Measurements from ENCODE around the gene ZNF444.
"Not testable (repeated sequence)": the region's sequence is repeated elsewhere in the genome, so short reads cannot be mapped to it uniquely, and the experiment has no call there.

The ZNF444 gene

DNA sequence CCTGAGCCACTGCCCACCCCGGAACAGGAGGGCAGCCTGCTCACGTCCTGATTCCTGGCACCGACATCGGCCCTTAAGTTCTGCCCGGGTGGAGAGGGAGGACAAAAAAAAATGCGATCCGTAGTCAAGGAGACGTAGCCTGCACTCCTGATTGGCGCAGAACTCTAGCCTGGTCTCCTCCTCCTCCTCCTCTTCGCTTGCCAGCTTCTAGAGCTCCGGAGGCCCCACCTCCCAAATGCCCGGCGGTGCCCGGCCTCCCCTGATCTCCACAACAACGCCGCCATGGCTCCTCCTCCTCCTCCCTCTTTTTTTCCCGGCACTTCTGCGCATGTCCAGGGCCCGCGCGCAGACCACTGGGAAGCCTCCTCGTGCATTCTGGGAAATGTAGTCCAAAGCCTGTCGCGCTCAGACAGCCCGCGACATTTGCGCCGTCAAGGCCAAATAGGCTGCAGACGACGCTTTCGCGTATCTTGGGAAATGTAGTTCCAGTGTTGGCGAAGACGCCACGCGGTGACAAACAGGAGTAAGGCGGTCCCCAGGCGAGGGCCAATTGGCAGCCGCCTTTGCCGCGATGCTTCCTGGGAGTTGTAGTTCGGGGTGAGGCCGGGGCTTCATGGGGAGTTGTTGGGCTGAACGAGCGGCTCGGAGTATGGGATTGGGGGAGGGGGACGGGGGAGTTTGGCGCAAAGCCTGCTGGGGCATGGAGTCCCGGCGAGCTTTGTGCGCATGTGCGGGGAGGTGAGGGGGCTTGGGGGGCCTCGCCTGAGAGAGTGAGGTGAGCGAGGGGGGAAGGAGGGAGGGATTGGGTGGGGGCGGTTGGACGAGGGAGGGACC, at the start of gene ZNF444:
Gene ZNF444 (plus strand): TSS at position 705 of the 834 bp plus-strand sequence. CDS start 5,625 bp downstream, outside the sequence.
- DNase-seq: peak; percentile 99

DNA sequence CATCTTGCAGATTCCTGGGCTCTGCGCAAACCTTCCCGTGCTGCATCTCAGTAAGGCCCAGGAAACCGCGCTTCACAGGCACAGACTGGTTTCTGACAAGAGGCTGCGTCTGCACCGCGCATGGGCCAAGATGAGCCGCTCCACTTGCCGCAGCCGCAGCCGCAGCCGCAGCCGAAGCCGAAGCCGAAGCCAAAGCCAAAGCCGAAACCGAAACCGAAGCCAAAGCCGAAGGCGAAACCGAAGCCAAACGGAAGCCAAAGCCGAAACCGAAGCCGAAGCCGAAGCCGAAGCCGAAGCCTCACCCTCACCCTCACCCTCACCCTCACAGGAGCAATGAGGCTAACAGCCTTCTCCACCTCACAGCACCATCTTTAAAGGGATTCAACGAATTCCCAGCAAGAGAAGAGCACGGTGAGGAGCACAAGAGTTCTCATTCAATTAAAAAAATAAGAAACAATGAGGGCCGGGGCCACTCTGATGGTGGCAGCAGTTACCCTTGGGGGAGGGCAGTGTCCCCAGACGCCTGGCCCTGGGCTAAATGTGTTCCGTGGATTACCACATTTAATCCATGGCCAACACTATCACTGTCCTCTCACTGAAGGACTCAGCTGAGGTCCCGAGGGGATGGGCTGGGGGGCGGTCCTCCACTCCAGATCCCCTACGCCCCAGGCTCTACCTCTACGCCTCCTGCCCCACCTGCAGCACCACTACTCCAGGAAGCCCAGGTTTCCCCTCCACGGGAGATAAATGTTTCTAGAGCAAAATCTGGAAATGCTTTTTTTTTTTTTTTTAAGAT, 49.1 kb upstream of the ZNF444 start:
- no peak for DNase-seq

DNA sequence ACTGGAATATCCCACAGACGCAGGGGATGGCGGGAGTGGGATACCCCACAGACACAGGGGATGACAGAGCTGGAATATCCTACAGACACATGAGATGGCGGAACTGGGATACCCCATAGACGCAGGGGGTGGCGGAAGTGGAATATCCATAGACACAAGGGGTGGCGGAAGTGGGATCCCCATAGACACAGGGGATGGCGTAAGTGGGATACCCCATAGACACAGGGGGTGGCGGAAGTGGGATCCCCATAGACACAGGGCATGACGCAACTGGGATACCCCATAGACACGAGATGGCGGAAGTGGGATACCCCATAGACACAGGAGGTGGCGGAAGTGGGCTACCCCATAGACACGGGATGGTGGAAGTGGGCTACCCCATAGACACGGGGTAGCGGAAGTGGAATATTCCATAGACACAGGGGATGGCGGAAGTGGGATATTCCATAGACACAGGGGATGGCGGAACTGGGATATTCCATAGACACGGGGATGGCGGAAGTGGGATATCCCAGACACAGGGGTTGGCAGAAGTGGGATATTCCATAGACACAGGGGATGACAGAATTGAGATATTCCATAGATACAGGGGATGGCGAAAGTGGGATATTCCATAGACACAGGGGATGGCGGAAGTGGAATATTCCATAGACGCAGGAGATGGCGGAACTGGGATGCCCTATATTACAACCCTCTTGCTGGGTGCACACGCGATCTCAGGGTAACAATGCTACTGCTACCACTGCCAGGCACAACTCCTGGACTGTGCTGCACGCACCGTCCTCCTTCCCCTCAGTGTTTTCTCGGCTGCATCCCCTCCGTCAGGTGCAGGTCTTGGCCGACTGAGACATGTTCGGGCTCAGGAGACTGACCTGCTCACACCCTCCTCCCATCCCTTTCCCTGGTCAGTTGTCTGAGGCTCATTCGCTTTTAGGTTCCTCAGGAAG, 48.1 kb upstream of the ZNF444 start:
- no peak for DNase-seq

DNA sequence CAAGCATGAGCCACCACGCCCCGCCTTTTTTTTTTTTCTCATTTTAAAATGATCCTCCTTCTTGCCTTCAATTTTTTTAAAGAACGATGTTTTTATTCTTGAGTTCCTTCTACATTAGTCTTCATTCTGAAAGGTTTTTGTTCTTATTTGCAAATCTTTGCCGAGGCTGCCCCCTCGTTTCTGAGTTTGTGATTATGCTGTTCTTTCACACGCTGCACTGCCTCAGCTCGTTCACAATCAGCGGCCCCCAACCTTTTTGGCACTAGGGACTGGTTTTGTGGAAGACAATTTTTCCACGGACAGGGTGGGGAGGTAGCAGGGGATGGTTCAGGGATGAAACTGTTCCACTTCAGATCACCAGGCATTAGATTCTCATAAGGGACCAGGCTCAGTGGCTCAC, 46.6 kb upstream of the ZNF444 start:
- no peak for DNase-seq

- DNase-seq: no peak
Measured at GRCh38 chr19:56096665-56097064, 44.4 kb upstream of the ZNF444 start.

GRCh38 chr19:56097306-56097705, 43.8 kb upstream of the ZNF444 start:
- DNase-seq: no peak

GRCh38 chr19:56097776-56098175, 43.3 kb upstream of the ZNF444 start:
- DNase-seq: no peak

- not testable (repeated sequence) for DNase-seq
Measured at GRCh38 chr19:56098237-56098636, 42.9 kb upstream of the ZNF444 start.

DNA sequence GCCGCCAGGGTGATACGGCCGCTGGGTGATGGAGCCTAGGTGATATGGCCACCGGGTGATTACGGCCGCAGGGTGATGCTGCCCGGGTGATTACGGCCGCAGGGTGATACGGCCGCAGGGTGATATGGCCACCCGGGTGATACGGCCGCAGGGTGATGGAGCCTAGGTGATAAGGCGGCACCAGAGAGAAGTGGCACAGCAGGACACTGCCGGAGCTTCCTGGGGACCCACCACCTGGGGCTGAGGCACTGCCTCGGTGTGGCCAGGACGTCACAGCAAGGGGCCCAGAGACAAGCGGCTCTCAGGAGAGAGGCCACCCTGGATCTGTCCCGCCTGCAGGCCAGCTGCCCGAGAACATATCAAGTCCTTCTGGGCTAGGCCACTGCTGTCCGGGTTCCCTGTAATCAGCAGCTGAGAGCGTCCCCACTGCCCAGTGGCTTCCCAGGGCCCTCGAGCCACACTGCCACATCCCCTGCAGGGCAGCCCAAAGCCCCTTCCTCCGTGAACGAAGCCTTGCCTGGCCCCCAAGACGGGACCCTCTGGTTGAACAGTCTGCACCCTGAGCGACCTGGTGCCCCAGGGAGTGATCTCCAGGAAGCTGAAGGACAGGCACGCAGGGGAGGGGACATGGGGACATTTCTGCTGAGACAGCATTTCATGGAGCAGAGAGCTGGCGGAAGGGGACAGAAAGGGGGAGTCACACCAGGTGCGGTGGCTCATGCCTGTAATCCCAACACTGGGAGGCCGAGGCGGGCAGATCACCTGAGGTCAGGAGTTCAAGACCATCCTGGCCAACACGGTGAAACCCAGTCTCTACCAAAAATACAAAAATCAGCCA, 42.1 kb upstream of the ZNF444 start:
- no peak for DNase-seq

DNA sequence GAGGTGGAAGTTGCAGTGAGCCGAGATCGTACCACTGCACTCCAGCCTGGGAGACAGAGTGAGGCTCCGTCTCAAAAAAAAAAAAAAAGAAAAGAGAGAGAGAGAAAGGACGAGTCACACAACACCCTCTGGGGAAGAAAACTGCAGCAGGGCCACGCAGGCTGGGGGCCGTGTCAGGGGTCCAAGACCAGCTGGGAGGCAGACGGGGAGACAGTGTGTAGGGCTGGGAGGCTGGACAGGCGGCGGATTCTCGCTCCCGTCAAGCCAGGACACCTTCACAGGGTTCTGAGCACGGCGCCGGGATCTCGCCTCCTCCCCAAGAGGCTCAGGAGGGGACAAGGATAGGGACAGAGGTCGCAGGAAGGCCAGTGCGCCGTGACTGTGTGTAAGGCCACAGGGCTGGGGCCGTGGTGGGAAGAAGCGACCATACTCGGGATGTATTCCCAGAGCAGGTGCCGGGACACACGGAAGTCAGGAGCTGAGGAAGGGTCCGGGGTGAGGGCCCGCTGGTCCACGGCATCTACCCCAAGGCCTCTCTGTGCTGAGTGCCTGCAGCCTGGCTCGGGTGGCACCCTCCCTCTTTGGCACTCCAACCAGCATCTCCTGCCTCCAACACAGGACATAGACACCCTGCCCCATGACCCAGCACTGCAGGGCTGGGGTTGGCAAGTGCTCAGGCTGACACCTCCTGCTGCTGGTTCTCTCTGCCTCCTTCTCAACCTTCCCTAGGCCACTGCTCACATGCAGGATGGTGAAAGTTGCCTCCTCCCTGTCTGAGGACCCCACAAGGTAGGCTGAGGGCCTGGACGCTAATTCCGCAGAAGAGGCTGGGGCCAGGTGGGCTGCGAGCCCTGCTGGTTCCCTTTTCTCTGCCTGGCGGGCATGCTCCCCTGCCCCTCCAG, 41.2 kb upstream of the ZNF444 start:
- no peak for DNase-seq

DNA sequence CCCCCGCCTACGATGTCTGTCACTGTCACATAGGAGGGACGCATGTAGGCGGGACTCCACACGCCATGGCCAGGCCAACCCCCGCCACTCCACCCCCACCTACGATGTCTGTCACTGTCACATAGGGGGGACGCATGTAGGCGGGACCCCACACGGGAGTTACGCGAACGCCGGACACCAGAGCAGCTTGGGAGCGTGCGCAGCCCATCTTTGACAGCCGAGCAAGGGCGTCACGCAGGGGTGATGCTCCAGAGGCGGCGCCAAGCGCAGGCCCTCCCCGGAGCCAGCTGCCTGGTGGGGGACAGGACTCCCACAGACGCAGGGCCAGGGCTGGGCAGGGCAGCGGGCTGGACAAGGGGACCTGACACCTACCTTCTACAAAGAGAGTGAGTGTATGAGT, 40.0 kb upstream of the ZNF444 start:
- DNase-seq: no peak

- no peak for DNase-seq
Measured at GRCh38 chr19:56101746-56102535, 39.1 kb upstream of the ZNF444 start.

DNA sequence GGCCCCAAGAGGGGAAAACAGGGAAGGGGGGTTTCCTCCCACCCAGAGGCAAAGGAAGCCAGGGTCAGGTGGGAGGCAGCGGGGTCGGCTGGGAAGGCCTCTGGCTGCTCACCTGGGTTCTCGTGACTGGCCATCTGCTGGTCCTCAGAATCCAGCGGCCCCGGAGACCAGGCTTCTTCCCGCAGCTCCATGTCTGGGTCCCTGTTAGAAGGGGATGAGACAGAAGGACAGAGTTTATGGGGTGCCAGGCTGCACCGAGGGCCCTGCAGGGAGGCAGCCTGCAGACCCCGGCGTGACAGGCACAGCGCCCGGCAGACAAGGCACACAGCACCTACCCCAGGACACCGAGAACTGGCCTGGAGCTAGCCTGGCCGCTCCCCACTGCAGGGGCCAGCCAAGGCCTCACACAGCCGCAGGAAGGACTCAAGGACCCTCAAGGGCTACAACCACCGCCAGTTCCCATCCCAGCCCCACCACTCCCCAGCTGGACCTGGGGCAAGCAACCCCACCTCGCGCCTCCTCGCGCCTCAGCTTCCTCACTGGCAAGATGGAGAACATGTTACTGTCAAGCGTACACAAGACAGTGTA, 38.0 kb upstream of the ZNF444 start:
- no peak for DNase-seq

- no peak for DNase-seq
Measured at GRCh38 chr19:56104423-56104822, 36.7 kb upstream of the ZNF444 start.

GRCh38 chr19:56105090-56105701, 35.9 kb upstream of the ZNF444 start:
- peak; percentile 66 for DNase-seq

DNA sequence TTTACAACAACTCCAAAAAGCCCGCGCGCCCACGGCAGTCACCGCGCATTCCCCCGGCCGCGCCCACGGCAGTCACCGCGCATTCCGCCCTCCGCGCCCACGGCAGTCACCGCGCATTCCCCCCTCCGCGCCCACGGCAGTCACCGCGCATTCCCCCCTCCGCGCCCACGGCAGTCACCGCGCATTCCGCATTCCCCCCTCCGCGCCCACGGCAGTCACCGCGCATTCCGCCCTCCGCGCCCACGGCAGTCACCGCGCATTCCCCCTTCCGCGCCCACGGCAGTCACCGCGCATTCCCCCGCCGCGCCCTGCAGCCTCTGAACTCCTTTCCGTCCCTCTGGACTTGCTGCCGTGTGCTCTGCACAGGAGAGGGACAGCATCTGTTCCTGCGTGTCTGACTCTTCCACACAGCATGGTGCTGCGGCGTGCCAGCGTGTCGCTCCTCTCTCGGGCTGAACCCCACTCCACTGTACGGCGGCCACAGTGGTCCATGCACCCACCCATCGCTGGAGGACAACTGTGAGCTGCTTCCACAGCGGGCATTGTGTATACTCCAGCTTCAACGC, 35.2 kb upstream of the ZNF444 start:
- not testable (repeated sequence) for DNase-seq

- no peak for DNase-seq
Measured at GRCh38 chr19:56106397-56106849, 34.7 kb upstream of the ZNF444 start.

DNA sequence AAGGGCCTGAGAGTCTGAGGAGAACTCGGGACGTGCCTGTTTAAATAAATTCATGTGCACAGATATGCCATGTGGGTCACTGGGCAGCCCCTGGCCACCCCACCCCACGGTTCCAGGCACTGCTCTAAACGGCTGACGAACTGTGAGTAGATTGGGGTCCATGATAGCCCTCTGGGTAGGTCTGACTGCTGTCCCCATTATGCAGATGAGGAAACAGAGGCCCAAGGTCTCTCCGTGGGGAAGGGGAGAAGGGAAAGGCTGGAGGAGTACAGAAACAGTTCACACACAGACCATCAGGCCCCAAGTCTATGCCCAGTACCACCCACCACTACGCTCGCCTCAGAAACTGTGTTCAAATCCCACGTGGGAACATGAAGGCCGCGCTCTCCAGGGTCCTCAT, 34.1 kb upstream of the ZNF444 start:
- no peak for DNase-seq

Data from inflammatory macrophage treated with lipopolysaccharide for 4 hours (primary cell).